ENCODE data around the gene CRIP3. TPM values are rescaled to one million over a fixed set of nuclear protein-coding genes. Genes with fewer than 3 reads are reported as not detected.

The CRIP3 gene
- total RNA-seq, 1 experiment from 2014 or later, result 44.7 TPM

DNA sequence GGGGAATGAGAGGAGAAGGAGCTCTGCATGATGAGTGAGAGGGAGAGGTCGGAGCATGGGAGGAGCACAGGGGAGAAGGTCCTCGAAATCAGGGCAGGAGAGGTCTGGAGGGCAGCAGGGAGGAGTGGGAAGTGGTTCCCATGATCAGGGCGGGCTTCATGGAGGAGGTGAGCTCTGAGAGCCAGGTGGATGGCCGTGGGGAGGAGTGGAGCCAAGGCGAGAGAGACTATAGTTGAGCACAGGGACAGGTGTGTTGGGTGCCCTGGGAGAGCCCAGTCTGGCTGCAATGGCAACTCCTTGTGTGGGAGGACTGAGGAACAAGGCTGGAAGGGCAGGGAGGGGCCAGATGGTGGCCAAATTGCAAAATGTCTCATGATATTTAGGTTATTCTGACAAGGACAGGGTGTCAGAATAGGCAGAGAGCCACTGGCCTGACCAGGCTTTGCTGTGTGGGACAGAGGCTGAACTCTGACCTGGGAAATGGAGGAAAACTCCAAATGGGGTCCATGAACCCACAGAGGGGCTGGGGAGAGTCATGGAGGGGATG, 44.0 kb downstream of the CRIP3 start:
- Mint-ChIP-seq H3K27me3 (ENCODE audit: low read depth) (peaks cover 24% of the 10 kb centered on the region), H3K27ac (no peak overlapping the region), H3K36me3 (no peaks in the 10 kb centered on the region), H3K9me3 (no peaks in the 10 kb centered on the region), H3K4me1 (peaks cover 31% of the 10 kb centered on the region), H3K4me3 (no peak overlapping the region)
- ChIA-PET POLR2A (interaction anchor here (1.5 kb wide), 1 partner anchor 95 kb away, joined by 3 read pairs; no protein-coding TSS in a partner anchor), CTCF (interaction anchor here (1.0 to 4.8 kb wide), 9 partner anchors 22 to 231 kb away, joined by 3 to 27 read pairs (median 11); partner anchors contain the start of genes CRIP3, DNPH1 and ZNF318)
- DNase-seq (ENCODE audit: low spot score) (no peak), ATAC-seq (no peak)
- no peak for TF ChIP-seq ZNF423 (CRISPR knock-in tag; IDR thresholded peaks at IDR 0.05)

GRCh38 chr6:43263314-43264178, 45.1 kb downstream of the CRIP3 start:
- no peaks in the 10 kb centered on the region for H3K36me3 Mint-ChIP-seq
- peaks cover 24% of the 10 kb centered on the region for H3K4me1 Mint-ChIP-seq
- ATAC-seq (peak; percentile 87), DNase-seq (ENCODE audit: low spot score) (peak; percentile 90)
- POLR2A ChIA-PET, result no interaction called here
- peaks cover 14% of the 10 kb centered on the region for H3K27me3 Mint-ChIP-seq (ENCODE audit: low read depth)
- H3K4me3 Mint-ChIP-seq, result no peak overlapping the region
- no peaks in the 10 kb centered on the region for H3K9me3 Mint-ChIP-seq
- CTCF ChIA-PET, result interaction anchor here (0.6 to 4.8 kb wide), 26 partner anchors 9 to 242 kb away, joined by 3 to 27 read pairs (median 4); partner anchors contain the start of genes CRIP3, DNPH1, SLC22A7 and TJAP1
- no peak for TF ChIP-seq ATF1 (CRISPR knock-in tag; IDR thresholded peaks at IDR 0.05)
- TF ChIP-seq, protein P1, sequence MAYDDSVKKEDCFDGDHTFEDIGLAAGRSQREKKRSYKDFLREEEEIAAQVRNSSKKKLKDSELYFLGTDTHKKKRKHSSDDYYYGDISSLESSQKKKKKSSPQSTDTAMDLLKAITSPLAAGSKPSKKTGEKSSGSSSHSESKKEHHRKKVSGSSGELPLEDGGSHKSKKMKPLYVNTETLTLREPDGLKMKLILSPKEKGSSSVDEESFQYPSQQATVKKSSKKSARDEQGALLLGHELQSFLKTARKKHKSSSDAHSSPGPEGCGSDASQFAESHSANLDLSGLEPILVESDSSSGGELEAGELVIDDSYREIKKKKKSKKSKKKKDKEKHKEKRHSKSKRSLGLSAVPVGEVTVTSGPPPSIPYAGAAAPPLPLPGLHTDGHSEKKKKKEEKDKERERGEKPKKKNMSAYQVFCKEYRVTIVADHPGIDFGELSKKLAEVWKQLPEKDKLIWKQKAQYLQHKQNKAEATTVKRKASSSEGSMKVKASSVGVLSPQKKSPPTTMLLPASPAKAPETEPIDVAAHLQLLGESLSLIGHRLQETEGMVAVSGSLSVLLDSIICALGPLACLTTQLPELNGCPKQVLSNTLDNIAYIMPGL (CRISPR knock-in tag; IDR thresholded peaks at IDR 0.05), result peak; percentile 24; the same call in 1 of the 2 replicates
- peak; percentile 8; the same call in 1 of the 2 replicates for TF ChIP-seq GABPB1 (CRISPR knock-in tag; IDR thresholded peaks at IDR 0.05)
- TF ChIP-seq, protein P2, sequence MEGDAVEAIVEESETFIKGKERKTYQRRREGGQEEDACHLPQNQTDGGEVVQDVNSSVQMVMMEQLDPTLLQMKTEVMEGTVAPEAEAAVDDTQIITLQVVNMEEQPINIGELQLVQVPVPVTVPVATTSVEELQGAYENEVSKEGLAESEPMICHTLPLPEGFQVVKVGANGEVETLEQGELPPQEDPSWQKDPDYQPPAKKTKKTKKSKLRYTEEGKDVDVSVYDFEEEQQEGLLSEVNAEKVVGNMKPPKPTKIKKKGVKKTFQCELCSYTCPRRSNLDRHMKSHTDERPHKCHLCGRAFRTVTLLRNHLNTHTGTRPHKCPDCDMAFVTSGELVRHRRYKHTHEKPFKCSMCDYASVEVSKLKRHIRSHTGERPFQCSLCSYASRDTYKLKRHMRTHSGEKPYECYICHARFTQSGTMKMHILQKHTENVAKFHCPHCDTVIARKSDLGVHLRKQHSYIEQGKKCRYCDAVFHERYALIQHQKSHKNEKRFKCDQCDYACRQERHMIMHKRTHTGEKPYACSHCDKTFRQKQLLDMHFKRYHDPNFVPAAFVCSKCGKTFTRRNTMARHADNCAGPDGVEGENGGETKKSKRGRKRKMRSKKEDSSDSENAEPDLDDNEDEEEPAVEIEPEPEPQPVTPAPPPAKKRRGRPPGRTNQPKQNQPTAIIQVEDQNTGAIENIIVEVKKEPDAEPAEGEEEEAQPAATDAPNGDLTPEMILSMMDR (IDR thresholded peaks at IDR 0.05), result peak; percentile 60; the same call in 1 of the 2 replicates
- H3K27ac Mint-ChIP-seq, result peak overlapping the region; percentile 28; the same call in 1 of the 2 replicates

- no peak for ATAC-seq
- no peak for DNase-seq (ENCODE audit: low spot score)
- Mint-ChIP-seq H3K9me3 (no peaks in the 10 kb centered on the region), H3K27me3 (ENCODE audit: low read depth) (peaks cover 7% of the 10 kb centered on the region), H3K4me3 (no peak overlapping the region), H3K36me3 (no peaks in the 10 kb centered on the region), H3K4me1 (peaks cover 22% of the 10 kb centered on the region), H3K27ac (no peak overlapping the region)
- TF ChIP-seq GTF2I (CRISPR knock-in tag; conservative IDR thresholded peaks at IDR 0.05), result no peak
- TF ChIP-seq ZSCAN18 (CRISPR knock-in tag; IDR thresholded peaks at IDR 0.05), result no peak
- TF ChIP-seq ZBTB43 (CRISPR knock-in tag; IDR thresholded peaks at IDR 0.05), result no peak
- TF ChIP-seq, protein P3, sequence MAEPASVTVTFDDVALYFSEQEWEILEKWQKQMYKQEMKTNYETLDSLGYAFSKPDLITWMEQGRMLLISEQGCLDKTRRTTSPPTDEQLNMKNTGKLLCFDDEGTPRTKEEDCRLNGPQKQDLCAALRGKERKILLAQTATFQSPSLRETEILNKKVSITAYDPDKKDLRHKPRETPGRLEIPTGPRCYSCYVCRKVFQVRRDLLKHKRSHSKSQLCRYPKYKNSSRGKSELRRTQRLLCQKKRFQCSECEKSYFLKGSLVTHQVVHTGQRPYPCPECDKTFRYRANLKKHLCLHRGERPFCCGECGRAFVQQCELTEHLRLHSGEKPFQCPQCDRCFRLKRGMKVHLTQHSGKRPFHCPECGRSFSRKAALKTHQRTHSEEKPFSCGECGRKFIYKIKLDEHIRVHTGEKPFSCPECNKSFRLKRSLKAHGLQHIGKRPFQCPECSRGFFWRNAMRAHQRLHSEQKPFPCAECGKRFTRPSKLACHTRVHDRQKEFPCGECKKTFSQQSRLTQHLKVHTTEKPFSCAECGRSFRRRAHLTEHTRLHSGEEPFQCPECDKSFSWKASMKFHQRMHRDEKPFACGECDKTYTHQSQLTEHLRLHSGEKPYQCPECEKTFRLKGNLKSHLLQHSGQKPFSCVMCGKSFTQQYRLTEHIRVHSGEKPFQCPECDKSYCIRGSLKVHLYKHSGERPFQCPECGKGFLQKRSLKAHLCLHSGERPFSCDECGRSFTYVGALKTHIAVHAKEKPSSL (CRISPR knock-in tag; conservative IDR thresholded peaks at IDR 0.05), result no peak
- TF ChIP-seq RELA (CRISPR knock-in tag; IDR thresholded peaks at IDR 0.05; ENCODE audit: borderline replicate concordance), result 0 out of 2 replicates have a peak, but pooled peaks have one; percentile 5
- TF ChIP-seq, protein P1 (CRISPR knock-in tag; IDR thresholded peaks at IDR 0.05), result no peak
- TF ChIP-seq, protein P2 (IDR thresholded peaks at IDR 0.05), result no peak
- TF ChIP-seq TEAD4 (CRISPR knock-in tag; IDR thresholded peaks at IDR 0.05), result no peak
- ChIA-PET POLR2A (no interaction called here), CTCF (interaction anchor here (0.5 to 4.8 kb wide), 15 partner anchors 13 to 243 kb away, joined by 3 to 27 read pairs (median 7); partner anchors contain the start of genes CRIP3, DLK2, DNPH1 and SLC22A7)
Observed at GRCh38 chr6:43262780-43263313, 45.8 kb downstream of the CRIP3 start.

Data from WTC11 (cell line).